ENCODE measurements around the gene MPP2.
"Not testable (repeated sequence)": the region's sequence is repeated elsewhere in the genome, so short reads cannot be mapped to it uniquely, and the experiment has no call there.

MPP2 gene

GRCh38 chr17:43842975-43843325 lies 64.4 kb downstream of the MPP2 start:
- DNase-seq, result no peak

DNA sequence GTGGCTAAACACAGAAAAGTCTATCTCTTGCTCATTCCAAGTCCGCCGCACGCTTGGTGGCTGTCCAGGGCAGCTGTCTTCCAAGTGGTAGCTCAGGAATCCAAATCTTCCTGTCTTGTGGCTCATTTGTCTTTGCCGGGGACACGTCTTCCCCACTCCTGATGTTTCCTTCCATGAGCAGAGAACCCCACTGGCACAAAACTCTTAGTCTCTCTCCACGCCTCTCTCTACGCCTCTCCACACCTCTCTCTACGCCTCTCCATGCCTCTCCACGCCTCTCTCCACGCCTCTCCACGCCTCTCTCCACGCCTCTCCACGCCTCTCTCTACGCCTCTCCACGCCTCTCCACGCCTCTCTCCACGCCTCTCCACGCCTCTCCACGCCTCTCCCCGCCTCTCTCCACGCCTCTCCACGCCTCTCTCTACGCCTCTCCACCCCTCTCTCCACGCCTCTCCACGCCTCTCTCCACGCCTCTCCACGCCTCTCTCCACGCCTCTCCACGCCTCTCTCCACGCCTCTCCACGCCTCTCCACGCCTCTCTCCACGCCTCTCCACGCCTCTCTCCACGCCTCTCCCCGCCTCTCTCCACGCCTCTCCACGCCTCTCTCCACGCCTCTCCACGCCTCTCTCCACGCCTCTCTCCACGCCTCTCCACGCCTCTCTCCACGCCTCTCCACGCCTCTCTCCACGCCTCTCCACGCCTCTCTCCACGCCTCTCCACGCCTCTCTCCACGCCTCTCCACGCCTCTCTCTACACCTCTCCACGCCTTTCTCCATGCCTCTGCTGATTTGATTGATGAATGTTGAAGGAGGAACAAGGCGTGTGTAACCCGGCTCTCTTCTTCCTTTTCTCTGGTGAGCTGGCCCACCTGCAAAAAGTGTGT lies 65.0 kb downstream of the MPP2 start:
- DNase-seq, result not testable (repeated sequence)

GRCh38 chr17:43841282-43841681 lies 66.1 kb downstream of the MPP2 start:
- no peak for DNase-seq

DNA sequence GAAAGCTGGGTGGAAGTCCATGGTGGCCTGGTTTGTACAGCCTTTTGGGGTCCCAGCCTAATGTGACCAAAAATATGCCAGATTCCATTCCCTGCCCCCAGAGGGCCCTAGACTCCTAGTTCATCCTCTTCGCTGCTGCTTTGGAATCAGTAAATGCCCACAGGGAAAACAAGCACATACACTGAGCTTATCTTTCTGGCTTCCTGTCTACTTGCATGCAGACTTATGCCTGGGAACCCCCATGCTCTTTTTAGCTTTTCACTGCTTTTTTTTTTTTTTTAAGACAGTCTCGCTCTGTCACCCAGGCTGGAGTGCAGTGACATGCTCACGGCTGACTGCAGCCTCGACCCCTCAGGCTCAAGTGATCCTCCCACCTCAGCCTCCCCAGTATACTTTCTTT lies 66.5 kb downstream of the MPP2 start:
- DNase-seq, result no peak

DNA sequence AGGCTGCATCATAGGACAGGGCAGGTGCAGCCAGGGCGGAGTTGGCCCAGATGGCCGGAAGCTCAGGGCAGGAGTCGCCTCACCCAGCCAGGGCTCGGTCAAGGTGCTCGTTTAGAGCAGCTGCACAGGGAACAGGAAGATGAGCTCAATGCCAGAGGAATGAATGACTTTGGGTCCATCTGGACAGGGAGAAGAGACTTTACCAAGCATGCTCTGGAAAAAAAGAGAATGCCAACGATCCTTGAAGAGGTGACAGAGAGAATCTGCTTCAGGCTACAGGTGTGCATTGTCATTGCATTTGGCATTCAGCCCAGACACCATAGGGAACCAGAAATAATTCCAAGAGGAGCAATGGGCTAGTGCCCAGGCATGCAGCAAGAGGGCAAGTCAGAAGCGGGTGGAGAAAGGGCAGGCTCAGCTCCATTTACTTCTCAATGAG lies 67.6 kb downstream of the MPP2 start:
- no peak for DNase-seq

DNA sequence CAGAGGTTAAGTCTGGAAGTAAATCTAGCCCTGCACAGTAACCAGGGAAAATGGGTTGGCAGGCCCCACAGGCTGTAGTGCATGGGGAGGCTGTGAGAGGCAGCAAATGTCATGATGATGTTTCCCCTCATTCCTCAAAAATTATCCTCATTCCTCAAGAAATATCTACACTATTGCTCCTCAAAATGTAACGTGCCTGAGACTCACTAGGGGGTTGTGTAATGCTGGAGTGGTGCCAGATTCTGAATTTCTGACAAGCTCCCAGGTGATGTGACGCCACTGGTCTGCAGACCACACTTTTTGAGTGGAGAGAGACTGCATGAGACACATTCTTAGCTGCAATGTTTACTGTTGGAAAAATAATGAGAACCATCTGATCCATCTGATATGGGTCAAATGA lies 73.2 kb downstream of the MPP2 start:
- DNase-seq, result no peak

DNA sequence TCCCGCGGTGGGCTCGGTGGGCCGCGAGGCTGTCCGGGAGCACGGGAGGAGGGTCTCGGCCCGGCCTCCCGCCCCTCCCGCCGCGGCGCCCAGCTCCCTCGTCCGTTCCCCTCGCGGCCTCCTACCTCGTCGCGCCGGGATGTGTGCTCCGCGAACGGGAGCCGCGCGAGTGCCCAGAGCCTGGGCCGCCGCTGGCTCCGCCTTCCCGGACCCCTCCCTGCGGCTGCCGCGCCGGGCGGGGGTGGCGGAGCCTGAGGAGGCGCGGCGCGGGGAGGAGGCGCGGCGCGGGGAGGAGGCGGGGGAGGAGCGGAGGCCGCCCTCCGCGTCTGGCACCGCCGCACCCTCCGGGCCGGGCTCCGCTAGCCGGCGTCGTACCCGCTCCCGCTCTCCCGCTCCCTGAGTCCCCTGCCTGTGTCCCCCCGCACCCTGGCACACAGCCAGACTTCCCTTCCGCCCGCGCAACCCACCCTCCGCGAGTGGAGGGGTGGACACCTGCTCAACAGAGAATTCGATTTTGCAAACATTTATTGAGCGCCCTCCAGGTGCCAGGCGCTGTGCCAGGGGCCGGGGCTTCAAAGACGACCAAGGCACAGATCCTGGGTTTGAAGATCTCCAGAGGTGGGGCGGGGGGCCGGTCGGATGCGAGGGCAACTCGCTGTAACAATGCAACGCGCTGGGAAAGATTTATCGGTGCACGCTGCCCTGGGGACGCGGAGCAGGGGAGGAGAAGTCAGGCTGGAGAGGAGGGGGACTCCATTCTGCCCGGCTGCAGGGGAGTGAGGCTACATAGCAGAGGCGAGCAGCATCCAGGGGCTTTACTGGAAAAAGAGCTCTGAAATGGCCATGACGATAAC lies 74.1 kb downstream of the MPP2 start, which contains the start of gene MPP3:
Gene MPP3, minus strand, starts transcription at position 171 of the 854 bp plus-strand sequence. CDS start 1,240 bp downstream, outside the sequence.
- peak; percentile 78 for DNase-seq

GRCh38 chr17:43832168-43832975 lies 75.0 kb downstream of the MPP2 start:
- DNase-seq, result peak; percentile 20

DNA sequence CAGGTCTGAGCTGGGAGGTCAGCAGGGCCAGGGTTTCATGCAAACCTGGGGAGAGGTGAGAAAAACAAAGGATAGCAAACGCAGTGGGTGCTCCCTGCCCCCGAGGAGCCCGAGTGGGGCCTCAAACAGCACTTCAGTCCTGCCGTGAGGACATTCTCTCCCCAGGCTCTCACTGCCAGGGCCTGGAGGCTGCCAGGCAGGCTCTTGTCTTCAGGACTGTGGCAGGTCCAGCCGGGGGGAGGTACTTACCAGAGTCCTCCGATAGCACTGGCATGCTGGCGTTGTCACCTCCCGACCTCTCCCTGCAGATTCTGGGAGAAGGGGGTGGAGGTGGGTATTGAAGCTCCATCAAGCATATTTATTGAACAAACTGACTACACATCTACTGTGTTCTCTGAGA lies 75.7 kb downstream of the MPP2 start:
- no peak for DNase-seq

GRCh38 chr17:43830510-43831140 lies 76.7 kb downstream of the MPP2 start:
- DNase-seq, result no peak

DNA sequence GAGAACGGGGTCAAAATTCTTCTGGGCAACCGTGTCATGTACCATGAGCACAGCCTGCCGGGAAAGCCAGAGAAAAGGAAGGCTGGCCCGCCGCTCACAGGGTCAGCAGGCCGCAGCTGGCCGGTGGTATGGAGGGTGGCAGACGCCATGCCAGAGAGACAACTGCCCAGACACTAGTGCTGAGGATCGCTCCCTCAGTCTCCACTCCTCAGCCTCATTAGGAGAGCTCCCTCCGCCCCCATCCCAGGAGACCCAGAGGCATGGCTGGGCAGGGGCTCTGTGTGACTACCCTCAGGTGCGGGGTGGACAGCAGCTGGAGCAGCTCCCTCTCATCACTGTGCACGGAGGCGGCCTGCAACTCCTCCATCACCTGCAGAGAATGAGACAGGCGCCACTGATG lies 77.6 kb downstream of the MPP2 start:
- DNase-seq, result no peak

- no peak for DNase-seq
Observed at GRCh38 chr17:43827596-43827995, 79.7 kb downstream of the MPP2 start.

GRCh38 chr17:43826206-43826605 lies 81.1 kb downstream of the MPP2 start:
- no peak for DNase-seq

DNA sequence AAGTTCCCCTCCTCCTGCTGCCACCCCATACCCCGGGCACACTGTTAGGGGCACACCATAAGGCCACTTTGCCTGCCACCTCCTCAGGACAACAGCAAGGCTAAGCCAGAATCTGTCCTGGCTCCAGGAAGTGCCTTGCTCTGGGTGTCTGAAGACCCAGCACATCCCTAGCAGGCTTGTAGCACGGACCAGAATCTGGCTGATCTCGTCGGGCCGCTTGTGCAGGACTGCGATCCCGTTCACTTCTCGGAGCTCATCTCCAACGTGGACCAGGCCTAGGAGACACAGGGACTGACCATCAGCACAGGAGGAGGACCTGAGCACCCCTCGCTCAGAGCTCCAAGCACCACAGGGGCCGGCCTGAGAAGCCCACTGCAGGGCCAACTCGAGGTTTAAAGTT lies 81.8 kb downstream of the MPP2 start:
- no peak for DNase-seq

All from CD4-positive, alpha-beta T cell treated with Interleukin-17A for 4 hours (primary cell).